ENCODE results near the gene MRPL20. TPM values are rescaled to one million over a fixed set of nuclear protein-coding genes. Genes with fewer than 3 reads are reported as not detected.

MRPL20 gene
- total and polyA plus RNA-seq, 2 donors (not counting 3 experiments of a cell fraction or from before 2014, with no cell fraction given), result 134 to 152 TPM

DNA sequence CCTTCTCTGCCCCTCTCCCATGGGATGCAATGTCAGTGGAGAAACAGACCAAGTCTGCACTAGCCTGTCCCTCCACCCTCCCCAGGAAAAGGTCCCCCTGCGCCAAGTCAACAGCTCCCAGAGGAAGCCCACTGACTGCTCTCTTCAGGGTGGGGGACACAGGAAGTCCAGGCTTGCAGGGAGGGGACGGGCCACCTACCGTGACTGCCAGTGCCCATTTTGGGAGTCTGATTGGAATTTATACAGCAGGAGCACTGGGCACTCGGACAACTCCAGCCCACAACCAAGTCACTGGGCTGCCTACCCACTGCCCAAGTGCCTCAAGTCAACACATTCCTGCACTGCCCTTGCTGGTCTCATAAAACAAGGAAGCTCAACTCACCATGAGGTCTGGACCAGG is 14.1 kb downstream of the MRPL20 start:
- ChIA-PET POLR2A (no interaction called here), CTCF (no interaction called here)
- H3K4me2 ChIP-seq (ENCODE audit: insufficient read depth, low read length), result no peak overlapping the region
- H3K9me3 ChIP-seq (replicated peaks; ENCODE audit: control insufficient read depth, insufficient read depth, low read length), result no peaks in the 10 kb centered on the region
- H3K27me3 ChIP-seq (ENCODE audit: control insufficient read depth in 2 of 2, insufficient read depth in 2 of 2, low read length in 2 of 2), result no peaks in the 10 kb centered on the region
- H3K9ac ChIP-seq (replicated peaks; ENCODE audit: extremely low read depth, insufficient read depth, low read length), result no peak overlapping the region
- peaks cover 34% of the 10 kb centered on the region for H3K79me2 ChIP-seq (ENCODE audit: control insufficient read depth, insufficient read depth, low read length)
- dilution Hi-C loops (cut with MboI; ENCODE audit: extremely low pct_ligation_motif_present, low sequenced_read_pairs) (no loop called here), intact Hi-C loops (cut with micrococcal nuclease) (no loop called here)
- H3K4me1 ChIP-seq (ENCODE audit: control insufficient read depth, extremely low read depth, insufficient read depth, low read length), result peaks cover 9% of the 10 kb centered on the region
- H3K36me3 ChIP-seq (ENCODE audit: control insufficient read depth in 2 of 2, extremely low read depth in 1 of 2, insufficient read depth in 2 of 2, low read length in 2 of 2), result peaks cover 30 to 49% of the 10 kb centered on the region in 2 experiments
- H2AFZ ChIP-seq (ENCODE audit: low read depth, low read length), result no peak overlapping the region
- no peaks in the 10 kb centered on the region for H4K20me1 ChIP-seq (replicated peaks; ENCODE audit: control insufficient read depth, extremely low read depth, insufficient read depth, low read length)
- no peaks in the 10 kb centered on the region for H3K9me1 ChIP-seq (replicated peaks; ENCODE audit: control insufficient read depth, extremely low read depth, insufficient read depth, low read length)
- H3K27ac ChIP-seq (ENCODE audit: insufficient read depth, low read depth, low read length), result no peak overlapping the region
- TF ChIP-seq GATA2 (IDR thresholded peaks at IDR 0.05; ENCODE audit: insufficient read depth, insufficient read length, low read depth, low read length), result no peak
- no peak for TF ChIP-seq CTCF (IDR thresholded peaks at IDR 0.05; ENCODE audit: extremely low read depth in 1 of 2, insufficient read depth in 1 of 2, low read depth in 1 of 2, low read length in 2 of 2)
- TF ChIP-seq MAX (IDR thresholded peaks at IDR 0.05; ENCODE audit: insufficient read depth, insufficient read length), result no peak
- TF ChIP-seq POLR2A (IDR thresholded peaks at IDR 0.05; ENCODE audit: low read depth, low read length), result no peak
- no TSS peak for BruUV-seq (replicated peaks)
- DNase-seq (ENCODE audit: low read depth, low spot score) (no peak), FAIRE-seq (no peak)
- H3K4me3 ChIP-seq (replicated peaks in 1 of 3; ENCODE audit: insufficient read depth in 1 of 3, low read depth in 1 of 3, low read length in 3 of 3), result no peak overlapping the region

DNA sequence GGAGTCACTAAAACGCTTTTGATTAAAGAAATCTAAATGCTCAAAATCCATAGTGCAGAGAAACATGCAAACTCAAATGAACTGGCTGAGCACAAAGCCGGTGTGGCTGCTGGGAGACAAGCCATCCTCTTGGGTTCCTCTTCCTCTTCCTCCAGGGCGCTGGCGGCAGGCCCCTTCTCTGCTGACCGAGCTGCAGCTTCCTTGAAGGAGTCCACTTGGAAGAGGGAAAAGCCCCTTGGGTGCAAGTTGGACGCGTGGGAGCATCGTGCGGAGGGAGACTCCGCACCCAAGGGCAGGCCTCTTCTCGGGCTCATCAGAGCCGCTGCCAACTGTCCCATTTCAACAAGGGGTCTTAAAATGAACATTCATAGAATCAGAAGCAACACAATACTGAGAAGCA is 15.9 kb downstream of the MRPL20 start:
- BruUV-seq (replicated peaks), result TSS peak; percentile 1
- dilution Hi-C loops (cut with MboI; ENCODE audit: extremely low pct_ligation_motif_present, low sequenced_read_pairs) (no loop called here), intact Hi-C loops (cut with micrococcal nuclease) (no loop called here)
- no peak overlapping the region for H3K9ac ChIP-seq (replicated peaks; ENCODE audit: extremely low read depth, insufficient read depth, low read length)
- no peaks in the 10 kb centered on the region for H3K9me1 ChIP-seq (replicated peaks; ENCODE audit: control insufficient read depth, extremely low read depth, insufficient read depth, low read length)
- H3K27ac ChIP-seq (ENCODE audit: insufficient read depth, low read depth, low read length), result no peak overlapping the region
- H4K20me1 ChIP-seq (replicated peaks; ENCODE audit: control insufficient read depth, extremely low read depth, insufficient read depth, low read length), result no peaks in the 10 kb centered on the region
- H3K4me1 ChIP-seq (ENCODE audit: control insufficient read depth, extremely low read depth, insufficient read depth, low read length), result no peaks in the 10 kb centered on the region
- H3K4me3 ChIP-seq (replicated peaks in 1 of 3; ENCODE audit: insufficient read depth in 1 of 3, low read depth in 1 of 3, low read length in 3 of 3), result no peak overlapping the region
- H3K4me2 ChIP-seq (ENCODE audit: insufficient read depth, low read length), result no peak overlapping the region
- peaks cover 42 to 59% of the 10 kb centered on the region in 2 experiments for H3K36me3 ChIP-seq (ENCODE audit: control insufficient read depth in 2 of 2, extremely low read depth in 1 of 2, insufficient read depth in 2 of 2, low read length in 2 of 2)
- FAIRE-seq (no peak), DNase-seq (ENCODE audit: low read depth, low spot score) (no peak)
- no peaks in the 10 kb centered on the region for H3K9me3 ChIP-seq (replicated peaks; ENCODE audit: control insufficient read depth, insufficient read depth, low read length)
- POLR2A ChIA-PET, result interaction anchor here (0.6 kb wide), 1 partner anchor 14 kb away, joined by 5 read pairs; no protein-coding TSS in a partner anchor
- H3K79me2 ChIP-seq (ENCODE audit: control insufficient read depth, insufficient read depth, low read length), result peaks cover 22% of the 10 kb centered on the region
- H2AFZ ChIP-seq (ENCODE audit: low read depth, low read length), result no peak overlapping the region
- no peak for TF ChIP-seq MYC (IDR thresholded peaks at IDR 0.05; ENCODE audit: low read depth, low read length)
- H3K27me3 ChIP-seq (ENCODE audit: control insufficient read depth in 2 of 2, insufficient read depth in 2 of 2, low read length in 2 of 2), result no peaks in the 10 kb centered on the region
- CTCF ChIA-PET, result interaction anchor here (1.4 kb wide), 1 partner anchor 49 kb away, joined by 3 read pairs; no protein-coding TSS in a partner anchor
